T-helper 1 cell treated with Interleukin-12 subunit alpha and Interleukin-12 subunit beta and Interleukin-4 antibody, amounts not matched to agents 30 ng/mL and 1 ng/mL, for 36 hours (primary cell): Measurements from ENCODE around the gene ZNF23. TPM values are rescaled to one million over a fixed set of nuclear protein-coding genes. Genes with fewer than 3 reads are reported as not detected.

Source experiments
- intact Hi-C: fragments of 100-400 bp; cut with micrococcal nuclease; formaldehyde crosslinking; loops from one replicate; pipeline ENCODE4 v1.15.1; 2024
- total RNA-seq: library from RNA; stranded (reverse); gene quantifications from 2 replicates; pipeline ENCODE4 v1.2.3, GENCODE V29; 2022

The ZNF23 gene
- total RNA-seq, 1 donor from 2014 or later, result 5.1 TPM

- intact Hi-C loops, result no loop called here
Observed at GRCh38 chr16:71428883-71429282, 33.2 kb downstream of the ZNF23 start.

DNA sequence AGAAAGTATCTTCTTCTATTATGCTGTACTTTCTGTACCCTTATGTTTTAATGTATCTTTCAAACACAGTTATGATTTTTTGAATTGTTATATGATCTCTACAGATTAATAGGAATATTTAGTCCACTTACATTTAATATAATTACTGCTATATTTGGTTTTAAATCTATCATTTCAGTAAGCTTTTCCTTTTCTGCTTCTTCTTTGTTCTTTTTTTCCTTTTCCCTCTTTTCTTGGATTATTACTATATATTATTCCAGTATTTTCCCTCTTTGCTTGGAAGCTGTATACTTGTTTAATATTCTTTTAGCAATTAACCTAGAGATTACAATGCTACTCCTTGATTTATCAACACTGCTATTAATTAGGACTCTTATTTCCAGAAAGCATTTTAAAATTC lies 33.7 kb downstream of the ZNF23 start:
- intact Hi-C loops, result no loop called here

- intact Hi-C loops, result no loop called here
Observed at GRCh38 chr16:71426880-71427615, 35.0 kb downstream of the ZNF23 start.

DNA sequence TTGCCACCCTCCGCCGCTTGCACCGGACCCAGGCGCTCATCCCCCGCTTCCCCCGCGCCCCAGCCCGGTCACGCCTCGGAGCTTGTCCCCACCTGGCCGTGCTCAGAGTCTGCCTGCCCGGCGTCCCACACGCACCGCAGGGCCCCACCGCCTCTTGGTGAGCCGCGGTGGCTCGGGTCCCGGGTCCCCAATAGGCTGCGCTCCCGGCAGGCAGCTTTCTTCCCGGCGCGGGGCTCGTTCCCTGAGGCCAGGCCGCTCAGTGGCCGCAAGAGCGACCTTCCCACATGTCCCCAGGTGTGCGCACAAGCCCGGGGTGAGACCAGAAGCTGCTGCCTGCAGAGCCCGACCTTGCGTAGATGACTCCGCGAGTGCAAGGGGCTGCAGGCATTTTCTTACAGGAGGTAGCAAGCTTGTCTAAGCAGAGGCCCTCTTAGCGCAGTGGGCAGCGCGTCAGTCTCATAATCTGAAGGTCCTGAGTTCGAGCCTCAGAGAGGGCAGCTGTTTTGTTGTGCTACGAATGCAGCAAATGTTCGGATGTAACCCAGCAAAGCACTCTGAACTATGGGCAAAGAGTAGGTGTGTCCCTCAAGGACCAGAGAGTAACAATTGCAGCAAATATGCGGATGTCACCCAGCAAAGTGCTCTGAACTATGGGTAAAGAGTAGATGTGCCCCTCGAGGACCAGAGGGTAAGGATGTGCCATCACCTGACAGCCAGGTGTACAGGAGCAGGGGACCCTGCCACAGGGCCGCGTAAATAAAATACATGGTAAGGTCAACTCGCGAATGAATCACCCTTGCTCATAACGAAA lies 35.8 kb downstream of the ZNF23 start:
- intact Hi-C loops, result no loop called here

DNA sequence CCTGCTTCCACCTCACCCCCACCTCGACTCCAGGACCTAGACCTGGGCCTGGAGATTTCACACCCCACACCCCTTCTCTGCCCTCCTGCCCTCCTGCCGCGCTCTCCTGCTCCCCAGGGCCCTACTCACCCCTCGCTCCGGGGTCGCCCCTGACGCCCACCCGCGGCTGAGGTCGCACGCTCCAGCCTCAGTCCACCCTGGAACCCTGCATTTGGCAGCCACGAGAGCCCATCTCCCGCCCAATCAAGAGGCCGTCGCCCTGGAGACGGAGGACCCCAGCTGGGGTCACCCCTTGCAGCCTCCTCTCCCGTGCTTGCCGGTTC lies 36.3 kb downstream of the ZNF23 start:
- intact Hi-C loops, result no loop called here

DNA sequence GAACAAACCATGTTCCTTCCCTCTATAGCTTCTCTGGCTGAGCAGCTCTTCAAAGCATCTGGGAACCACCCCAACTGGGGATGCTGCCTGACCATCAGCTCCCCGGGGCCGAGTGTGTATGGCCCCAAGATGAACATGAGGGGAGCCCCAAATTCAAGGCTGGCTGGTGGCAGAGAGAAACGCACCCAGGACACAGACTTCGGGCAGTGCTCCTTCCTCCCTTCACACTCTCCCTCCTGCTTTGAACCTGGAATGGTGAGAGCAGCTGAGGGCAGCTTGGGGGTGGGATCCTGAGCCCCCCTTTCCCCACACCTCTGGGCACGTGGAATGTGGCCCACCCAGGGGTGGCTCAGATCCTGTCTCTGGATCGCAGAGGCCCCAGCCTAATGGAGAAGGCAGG lies 37.4 kb downstream of the ZNF23 start:
- intact Hi-C loops, result no loop called here

- intact Hi-C loops, result no loop called here
Observed at GRCh38 chr16:71423865-71424264, 38.2 kb downstream of the ZNF23 start.

GRCh38 chr16:71423016-71423415 lies 39.0 kb downstream of the ZNF23 start:
- intact Hi-C loops, result no loop called here

GRCh38 chr16:71421911-71422310 lies 40.1 kb downstream of the ZNF23 start:
- intact Hi-C loops, result loop anchor here (1.0 kb wide), 1 partner anchor 10 kb away; no protein-coding TSS in a partner anchor

GRCh38 chr16:71414038-71414437 lies 48.0 kb downstream of the ZNF23 start:
- intact Hi-C loops, result no loop called here

- intact Hi-C loops, result loop anchor here (1.0 to 2.0 kb wide), 2 partner anchors 129 to 333 kb away; no protein-coding TSS in a partner anchor
Observed at GRCh38 chr16:71413341-71413740, 48.7 kb downstream of the ZNF23 start.

- intact Hi-C loops, result loop anchor here (1.0 to 2.0 kb wide), 7 partner anchors 10 to 549 kb away; no protein-coding TSS in a partner anchor
Observed at GRCh38 chr16:71412270-71413160, 49.5 kb downstream of the ZNF23 start.

- intact Hi-C loops, result no loop called here
Observed at GRCh38 chr16:71410146-71410545, 51.9 kb downstream of the ZNF23 start.

GRCh38 chr16:71409011-71409775 lies 52.9 kb downstream of the ZNF23 start:
- intact Hi-C loops, result no loop called here

GRCh38 chr16:71408536-71408935 lies 53.5 kb downstream of the ZNF23 start:
- intact Hi-C loops, result no loop called here

DNA sequence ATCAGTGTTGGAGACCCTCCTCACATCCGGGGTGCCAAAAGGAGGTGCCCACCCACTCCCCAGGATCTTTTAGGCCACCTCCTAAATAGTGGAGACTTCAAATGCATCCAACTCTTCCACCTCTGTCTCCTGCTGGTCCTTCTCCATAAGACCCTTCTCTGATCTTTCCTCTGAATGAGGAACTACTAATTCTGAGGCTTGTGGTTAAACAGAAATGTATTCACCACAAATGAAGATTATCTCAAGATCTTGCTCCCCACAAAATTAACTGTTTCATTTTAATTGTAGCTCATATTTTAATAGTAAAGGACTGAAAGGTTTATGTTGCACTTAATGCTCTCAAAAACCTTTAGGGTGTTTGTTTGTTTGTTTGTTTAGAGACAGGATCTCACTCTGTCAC lies 54.3 kb downstream of the ZNF23 start:
- intact Hi-C loops, result no loop called here

GRCh38 chr16:71406724-71407123 lies 55.3 kb downstream of the ZNF23 start:
- intact Hi-C loops, result no loop called here

- intact Hi-C loops, result no loop called here
Observed at GRCh38 chr16:71406316-71406715, 55.7 kb downstream of the ZNF23 start.

DNA sequence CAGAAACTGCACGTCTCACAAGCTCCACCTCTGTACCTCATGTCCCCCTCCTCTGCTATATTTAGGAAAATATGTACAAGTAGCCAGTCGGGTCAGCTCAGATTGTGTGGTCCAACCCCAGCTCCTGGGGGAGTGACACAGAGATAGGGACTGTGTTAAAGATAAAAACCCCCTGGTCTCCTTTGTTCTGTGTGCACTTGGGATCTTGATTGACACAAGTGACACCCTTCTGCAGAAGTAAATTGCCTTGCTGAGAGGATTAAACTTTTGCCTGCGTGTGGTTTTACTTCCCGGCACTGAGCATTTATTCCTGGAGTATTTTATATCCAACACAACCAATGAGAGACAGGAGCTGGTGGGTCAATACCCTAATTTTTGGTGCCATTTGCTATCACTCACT lies 57.7 kb downstream of the ZNF23 start:
- intact Hi-C loops, result no loop called here

DNA sequence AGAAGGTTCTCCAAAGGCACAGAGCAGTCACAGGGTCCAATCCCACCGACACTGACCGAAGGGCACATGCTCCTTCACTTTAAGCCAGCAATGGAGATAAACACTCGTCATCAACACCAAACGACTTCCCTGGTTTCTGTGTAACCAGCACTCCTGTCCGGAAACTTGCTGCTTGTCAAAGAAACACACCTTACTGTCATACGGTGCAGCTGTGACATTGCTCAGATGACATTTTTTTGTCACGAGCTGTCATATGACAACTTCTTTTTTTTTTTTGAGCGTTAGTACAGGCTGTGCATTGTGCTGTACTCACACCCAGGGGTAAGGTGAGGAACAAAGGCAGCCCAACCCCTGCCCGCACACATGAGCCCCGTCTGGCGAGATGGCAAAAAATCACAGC lies 59.4 kb downstream of the ZNF23 start:
- intact Hi-C loops, result no loop called here

GRCh38 chr16:71402007-71402406 lies 60.0 kb downstream of the ZNF23 start:
- intact Hi-C loops, result no loop called here
